CD4-positive, alpha-beta T cell treated with Interleukin-15 for 4 hours (primary cell): ENCODE results near the gene IGFBP7.

Experiments
- DNase-seq: peaks from one replicate; pipeline ENCODE4 v3.0.0-alpha.2; 2020; ENCODE audit warnings: low spot score

IGFBP7 gene

GRCh38 chr4:57095245-57095644, 14.9 kb downstream of the IGFBP7 start:
- DNase-seq = no peak

DNA sequence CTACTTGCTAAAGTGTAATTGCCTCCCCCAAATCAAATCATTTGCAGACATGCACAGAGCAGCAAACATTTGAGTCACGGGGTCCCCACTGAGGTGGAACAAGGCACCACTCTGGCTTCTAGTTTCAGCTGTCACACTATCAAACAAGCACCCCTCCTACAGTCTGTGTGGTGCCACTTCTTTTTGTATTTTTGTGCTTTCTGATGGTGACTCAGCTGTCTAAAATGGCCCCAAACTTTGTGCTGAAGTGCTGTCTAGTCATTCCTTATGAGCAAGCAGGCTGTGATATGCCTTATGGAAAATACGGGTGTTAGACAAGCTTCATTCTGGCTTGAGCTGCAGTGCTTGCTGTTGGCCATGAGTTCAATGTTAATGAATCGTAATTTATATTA, 15.4 kb downstream of the IGFBP7 start:
- DNase-seq = no peak

DNA sequence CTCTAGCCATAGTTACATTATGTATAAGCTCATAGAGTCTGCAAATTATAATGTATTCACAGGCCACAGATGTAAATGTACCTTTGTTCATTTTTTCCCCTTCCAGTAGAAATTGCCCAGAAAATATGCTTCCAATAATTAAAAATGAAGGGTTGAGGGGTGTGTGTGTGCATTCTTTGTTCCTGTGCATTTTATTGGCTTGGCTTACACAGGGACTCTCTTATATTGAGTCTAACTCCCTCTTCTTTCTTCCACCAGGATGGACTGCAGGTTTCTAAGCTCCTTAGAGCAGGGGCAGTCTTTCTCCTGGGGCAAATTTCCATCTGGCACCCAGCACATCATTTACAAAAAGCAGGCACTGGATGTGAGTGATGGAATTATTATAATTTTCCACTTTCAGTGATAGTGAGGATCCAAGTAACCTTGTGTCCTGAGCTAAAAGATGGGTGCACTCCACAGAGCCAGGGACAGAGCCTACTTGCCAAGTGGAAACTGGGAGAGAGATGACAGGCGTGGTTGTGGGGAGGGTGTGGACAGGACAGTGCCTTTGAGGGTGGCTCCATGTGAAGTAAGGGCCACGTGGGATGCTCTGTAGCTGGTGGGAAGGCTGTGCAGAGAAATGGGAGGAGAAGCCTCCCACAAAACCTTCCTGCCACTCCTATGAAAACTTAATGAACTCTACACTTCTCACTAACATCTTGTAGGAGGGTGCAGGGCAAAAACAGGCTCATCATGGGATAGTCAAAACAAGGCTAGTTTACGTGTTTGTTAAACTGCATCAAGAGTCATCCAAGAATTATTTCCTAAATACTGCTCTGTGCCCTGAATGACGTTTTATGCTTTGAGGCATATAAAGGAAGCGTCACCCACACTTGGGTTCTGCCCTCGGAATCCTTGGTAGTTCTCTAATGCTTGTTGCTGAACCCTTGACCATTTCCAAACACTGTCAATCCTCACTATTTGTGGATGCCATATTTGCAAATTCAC, 16.0 kb downstream of the IGFBP7 start:
- DNase-seq = no peak

DNA sequence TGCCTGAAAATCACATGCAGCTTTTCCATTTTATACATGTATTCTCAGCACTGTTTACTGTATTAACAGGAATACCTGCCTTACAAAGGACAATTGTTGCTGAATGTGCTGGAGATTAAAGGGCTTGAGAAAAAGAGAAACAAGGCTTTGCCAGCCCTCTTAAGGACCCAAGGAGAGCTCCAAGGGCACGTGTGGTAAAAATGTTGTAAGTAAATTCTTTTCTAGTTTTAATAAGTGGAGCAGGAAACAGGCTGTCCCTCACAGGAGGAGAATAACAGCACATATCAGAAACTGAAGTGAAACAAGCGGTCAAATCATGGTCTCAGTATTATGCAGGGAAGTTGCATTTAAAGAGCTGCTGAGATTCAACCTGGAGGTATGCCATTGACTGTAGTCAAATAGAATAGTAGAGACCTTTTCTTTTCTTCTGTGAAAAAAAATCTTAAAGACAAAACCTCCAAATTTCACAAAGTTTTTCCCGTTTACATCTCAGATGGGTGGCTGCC, 18.5 kb downstream of the IGFBP7 start:
- DNase-seq = no peak

DNA sequence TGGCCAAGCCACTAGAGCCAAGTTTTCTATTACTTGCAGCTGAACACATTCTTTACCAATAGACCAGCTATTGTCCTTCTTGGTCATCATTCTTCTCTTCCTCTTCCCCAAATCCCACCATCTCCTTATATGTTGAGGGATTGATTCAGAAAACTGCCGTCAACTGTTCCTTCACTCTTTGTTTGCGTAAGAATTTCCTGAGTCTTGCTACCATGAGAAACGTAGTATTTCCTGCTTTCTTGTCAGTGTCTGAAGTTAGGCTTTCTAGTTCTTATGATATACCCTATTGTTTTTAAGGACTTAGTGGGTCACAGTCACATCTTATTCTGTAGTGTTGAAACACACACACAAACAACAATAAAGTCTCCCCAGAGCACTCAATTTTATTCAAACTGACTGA, 20.1 kb downstream of the IGFBP7 start:
- no peak for DNase-seq

GRCh38 chr4:57089549-57089948, 20.6 kb downstream of the IGFBP7 start:
- no peak for DNase-seq

DNA sequence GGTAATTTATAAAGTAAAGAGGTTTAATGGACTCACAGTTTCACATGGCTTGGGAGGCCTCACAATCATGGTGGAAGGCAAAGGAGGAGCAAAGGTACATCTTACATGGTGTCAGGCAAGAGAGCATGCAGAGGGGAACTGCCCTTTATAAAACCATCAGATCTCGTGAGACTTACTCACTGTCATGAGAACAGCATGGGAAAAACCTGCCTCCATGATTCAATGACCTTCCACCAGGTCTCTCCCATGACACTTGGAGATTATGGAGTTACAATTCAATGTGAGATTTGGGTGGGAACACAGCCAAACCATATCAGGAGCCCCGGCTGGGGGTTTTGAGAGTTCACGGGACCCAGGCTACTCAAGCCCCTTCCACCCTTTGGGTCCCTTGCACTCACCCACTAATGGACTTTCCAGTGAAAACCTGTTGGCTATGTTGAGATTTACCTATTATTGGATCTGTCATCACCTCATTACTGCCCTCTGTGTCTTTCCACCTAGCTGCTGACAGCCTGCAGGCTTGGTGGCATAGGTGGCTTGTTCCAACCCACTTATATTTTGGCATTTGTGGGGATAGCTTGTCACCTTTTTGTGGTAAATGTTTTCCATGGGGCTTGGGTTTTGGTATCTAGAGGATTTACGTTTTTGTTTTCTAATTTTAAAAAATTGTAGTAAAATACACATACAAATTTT, 24.0 kb downstream of the IGFBP7 start:
- DNase-seq = no peak

DNA sequence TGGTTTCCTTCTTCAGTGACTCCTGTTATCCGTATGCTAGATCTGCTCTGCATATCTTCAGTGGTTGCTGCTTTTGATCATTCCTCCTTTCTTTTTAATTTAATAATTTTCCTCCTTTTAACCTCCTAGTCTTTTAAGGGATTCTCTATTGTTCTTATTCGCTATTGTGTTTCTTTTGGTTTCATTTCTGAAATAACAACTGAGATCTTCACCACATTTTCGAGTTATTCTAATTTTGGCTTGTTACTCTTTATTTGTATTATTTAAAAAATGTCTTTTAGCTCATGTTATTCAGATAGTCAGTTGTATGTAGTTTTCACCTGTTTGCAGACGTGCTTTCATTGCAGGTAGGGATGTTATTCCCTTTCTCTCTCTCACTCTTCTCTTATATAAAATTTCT, 24.9 kb downstream of the IGFBP7 start:
- no peak for DNase-seq

DNA sequence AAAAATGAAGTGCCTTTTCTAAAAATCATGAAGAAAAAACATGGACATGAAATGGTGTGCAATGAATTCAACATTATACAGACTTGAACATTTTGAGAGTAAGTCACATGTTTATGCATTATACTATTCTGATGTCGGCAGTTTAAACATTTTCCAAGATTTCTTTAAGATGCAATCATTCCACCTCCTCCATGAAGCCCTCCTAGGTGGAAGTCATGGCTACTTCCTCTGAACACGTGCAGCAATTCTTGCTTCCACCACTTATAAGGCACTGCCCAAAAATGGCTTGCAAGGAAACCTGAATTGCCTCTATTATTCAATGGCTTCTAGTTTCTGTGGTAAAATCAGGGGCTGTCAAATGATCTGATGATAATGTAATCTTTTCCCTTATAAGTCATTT, 25.8 kb downstream of the IGFBP7 start:
- DNase-seq = no peak

GRCh38 chr4:57083090-57083489, 27.1 kb downstream of the IGFBP7 start:
- no peak for DNase-seq

GRCh38 chr4:57081651-57082621, 28.2 kb downstream of the IGFBP7 start:
- no peak for DNase-seq

GRCh38 chr4:57080781-57081650, 29.2 kb downstream of the IGFBP7 start:
- no peak for DNase-seq

GRCh38 chr4:57078685-57079521, 31.3 kb downstream of the IGFBP7 start:
- no peak for DNase-seq

- DNase-seq = no peak
Observed at GRCh38 chr4:57077550-57078343, 32.4 kb downstream of the IGFBP7 start.

GRCh38 chr4:57076646-57077045, 33.5 kb downstream of the IGFBP7 start:
- no peak for DNase-seq

GRCh38 chr4:57075367-57075766, 34.8 kb downstream of the IGFBP7 start:
- no peak for DNase-seq

GRCh38 chr4:57074744-57075143, 35.4 kb downstream of the IGFBP7 start:
- DNase-seq = no peak

GRCh38 chr4:57073559-57073958, 36.6 kb downstream of the IGFBP7 start:
- no peak for DNase-seq

DNA sequence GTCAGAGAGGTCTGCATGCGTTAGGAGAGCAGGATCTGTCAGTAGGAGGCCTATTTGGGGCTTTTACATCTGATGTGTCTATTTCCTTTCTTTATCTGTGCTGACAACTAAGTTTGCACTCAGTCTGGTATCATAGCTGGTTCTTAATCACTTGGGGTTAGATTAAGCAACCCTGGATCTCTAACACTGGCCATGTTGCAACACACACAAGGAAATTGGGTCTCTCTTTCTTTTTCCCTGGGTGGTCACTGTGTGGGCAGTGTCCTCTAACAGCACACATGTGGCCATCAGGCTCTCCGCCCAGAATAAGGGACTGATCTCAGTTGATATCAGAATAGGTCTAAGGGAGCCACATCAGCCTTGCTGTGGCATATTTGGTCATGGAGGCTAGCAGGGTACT, 38.9 kb downstream of the IGFBP7 start:
- no peak for DNase-seq
